Cortex of kidney (tissue), 1 donor: ENCODE measurements around the gene KIF1A.

Source experiments
- DNase-seq: peaks from one replicate; lab custom pipeline; 2025; lab: John Stamatoyannopoulos, UW

Gene KIF1A

DNA sequence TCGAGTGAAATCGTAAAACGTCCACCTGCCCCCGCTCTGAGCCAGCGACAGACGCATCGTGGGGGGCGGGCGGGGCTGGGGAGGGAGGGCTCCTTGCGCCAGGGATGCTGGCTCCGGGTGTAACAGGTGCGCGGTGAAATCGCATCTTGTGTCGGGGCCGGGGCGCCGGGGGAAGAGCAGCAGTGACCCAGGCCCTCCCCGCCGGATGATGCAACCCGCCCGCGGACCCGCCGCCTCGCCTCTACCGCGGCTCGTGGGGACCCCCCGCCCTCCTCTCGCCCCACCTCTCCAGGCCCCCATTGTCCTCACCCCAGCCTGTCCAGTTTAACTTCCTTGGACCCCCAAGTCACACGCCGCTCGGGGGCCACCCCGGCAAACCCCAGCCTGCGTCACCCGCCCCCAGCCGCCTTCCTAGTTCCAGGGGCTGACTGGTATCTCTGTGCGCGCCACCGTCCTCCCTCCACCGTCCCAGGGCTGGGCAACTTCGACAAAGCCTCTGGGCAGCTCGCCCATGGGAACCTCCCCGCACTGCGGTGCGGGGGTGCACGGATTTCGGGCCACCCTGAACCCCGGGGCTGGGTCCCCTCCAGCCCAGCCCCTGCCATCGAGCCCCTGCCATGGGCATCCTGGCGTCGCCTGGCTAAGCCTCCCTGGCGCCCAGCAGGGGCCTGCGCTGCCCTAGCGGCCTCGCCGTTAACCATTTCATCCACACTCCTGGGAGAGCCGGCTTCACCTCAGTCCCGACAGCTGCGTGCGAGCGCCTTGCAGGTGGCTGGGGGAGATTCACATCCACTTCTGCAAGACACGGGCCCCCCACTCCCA lies 799 bp upstream of the KIF1A start:
- no peak for DNase-seq

DNA sequence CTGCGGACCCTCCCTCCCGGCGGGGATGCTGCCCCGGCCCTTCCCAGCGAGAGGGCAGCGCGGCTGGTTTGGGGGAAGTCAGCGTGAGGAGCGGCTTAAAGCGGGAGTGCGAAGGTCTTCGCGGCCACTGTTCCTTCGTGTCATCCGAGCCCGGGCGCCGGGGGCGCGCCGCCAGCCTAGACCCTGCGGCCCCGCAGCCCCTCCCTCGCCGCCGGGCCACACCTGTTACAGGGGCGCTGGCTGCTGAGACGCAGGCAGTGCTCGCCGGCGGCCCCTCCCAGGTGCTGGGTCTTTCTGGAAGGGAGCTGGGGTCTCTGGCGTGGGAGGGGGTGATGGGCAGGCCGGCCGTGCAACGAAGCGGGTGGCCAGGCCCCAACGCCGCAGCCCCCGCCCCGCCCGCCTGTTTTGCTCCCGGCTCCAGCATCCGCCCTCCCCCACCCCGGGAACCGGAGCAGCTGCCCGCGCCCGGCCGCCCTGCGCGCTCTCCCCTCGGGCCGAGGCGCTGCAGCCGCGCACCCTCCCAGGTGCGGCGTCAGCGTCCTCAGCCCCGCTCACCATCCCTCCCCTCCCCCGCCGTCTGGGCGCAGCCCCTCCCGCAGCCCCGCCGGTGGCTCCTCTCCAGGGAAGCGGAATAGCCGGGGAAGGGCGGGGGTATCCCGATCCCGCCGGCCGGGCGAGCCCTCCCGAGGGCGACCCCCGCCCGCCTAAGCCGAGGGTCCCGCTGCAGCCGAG lies 727 bp downstream of the KIF1A start:
- DNase-seq = no peak

DNA sequence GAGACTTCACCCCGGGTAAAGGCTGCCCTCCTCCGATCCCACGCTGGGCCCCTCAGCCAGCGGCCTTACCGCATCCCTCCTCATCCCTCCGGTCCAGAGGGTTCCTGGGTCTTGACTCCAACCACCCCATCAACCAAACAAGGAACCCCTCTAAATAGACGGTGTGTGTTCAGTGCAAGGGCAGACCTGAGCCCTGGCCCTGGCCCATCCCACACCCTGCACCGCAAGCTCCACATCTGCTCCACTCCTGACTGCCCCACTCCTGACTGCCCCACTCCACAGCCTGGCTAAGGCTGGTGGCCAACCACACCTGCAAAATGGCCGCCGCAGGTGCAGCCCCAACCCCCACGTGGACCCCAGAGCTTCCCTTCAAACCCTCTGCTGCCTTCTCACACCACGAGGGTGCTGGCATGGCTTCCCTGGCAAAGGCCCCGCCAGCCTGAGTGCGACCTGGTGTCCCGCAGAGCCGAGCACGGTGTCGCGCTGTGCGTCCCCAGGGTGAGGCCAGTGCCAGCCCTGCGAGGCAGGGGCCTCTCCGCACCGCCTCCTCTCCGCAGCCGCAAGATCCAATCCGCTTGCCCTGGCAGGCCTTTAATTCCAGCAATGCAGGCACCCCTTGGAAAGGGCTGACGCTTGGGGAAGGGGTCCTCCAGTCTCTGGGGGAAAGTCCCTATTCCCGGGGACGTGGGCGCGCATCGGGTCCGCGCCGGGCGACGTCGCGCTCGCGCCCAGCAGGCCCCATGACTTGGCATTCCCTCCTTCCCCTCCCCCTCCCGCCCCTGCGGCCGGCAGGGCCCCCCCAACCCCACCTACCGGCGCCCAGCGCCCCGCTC lies 1.5 kb downstream of the KIF1A start:
- DNase-seq = no peak

- no peak for DNase-seq
These were observed 2.3 kb downstream of the KIF1A start for GRCh38 chr2:240817496-240818292.

GRCh38 chr2:240816584-240817495 lies 3.2 kb downstream of the KIF1A start:
- DNase-seq = no peak

- DNase-seq = no peak
These were observed 4.0 kb downstream of the KIF1A start for GRCh38 chr2:240815761-240816583.

GRCh38 chr2:240814946-240815760 lies 4.9 kb downstream of the KIF1A start:
- DNase-seq = no peak

- no peak for DNase-seq
These were observed 5.7 kb downstream of the KIF1A start for GRCh38 chr2:240814280-240814679.

GRCh38 chr2:240813231-240813921 lies 6.6 kb downstream of the KIF1A start:
- no peak for DNase-seq

GRCh38 chr2:240812721-240813120 lies 7.3 kb downstream of the KIF1A start:
- DNase-seq = no peak

GRCh38 chr2:240812301-240812680 lies 7.7 kb downstream of the KIF1A start:
- no peak for DNase-seq

- DNase-seq = no peak
These were observed 8.4 kb downstream of the KIF1A start for GRCh38 chr2:240811346-240812300.

DNA sequence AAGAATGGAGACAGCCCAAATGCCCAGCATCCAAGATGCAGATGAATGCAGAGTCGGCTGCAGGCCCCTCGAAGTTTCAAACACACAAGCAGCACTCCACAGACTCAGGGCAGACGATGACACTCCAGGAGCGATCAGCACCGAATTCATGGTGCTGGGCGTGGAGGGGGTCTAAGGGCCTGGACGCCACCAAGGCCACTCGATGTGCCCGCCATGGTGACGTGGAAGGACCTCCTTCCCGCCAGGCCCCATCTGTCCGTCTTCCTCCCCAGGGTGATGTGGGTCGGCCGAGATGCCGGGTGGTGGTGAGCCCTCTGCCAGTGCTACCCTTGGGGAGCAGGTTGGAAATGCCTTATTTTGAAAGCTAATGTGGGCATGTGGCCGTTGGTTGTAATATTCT lies 9.4 kb downstream of the KIF1A start:
- DNase-seq = no peak

DNA sequence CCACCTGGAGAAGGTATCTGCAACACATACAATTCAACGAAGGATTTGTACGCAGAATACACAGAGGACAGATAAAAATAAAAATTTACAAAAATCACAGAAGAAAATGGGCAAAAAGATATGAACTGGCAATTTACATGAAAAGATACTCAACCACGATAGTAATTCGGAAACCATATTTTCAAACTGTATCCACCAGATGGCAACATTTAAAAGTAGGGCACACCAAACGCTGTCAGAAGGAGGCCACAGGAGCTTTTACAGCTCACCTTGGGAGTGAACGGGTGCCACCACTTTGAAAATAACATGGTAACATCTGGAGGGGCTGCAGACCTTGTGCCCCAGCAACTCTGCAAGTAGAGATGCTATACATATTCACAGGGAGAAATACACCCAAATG lies 9.8 kb downstream of the KIF1A start:
- DNase-seq = no peak

GRCh38 chr2:240809276-240809675 lies 10.7 kb downstream of the KIF1A start:
- DNase-seq = no peak

DNA sequence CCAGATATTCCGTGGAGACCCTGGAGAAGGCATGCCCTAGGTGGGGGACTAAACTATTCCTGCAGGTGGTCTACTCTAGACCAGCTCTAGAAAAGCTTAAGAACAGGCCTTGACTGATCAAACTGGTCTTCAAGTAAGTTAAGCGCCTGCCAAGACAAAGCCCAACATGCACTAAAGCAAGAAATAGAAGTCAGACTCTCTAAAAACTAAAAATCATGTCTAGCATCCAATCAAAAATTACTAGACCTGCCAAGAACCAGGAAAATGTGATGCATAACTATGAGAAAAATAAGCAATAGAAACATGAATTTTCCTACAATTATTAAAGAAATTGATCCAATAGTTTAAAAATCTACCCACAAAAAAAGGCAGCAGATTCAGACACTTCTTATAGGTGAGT lies 13.6 kb downstream of the KIF1A start:
- no peak for DNase-seq

DNA sequence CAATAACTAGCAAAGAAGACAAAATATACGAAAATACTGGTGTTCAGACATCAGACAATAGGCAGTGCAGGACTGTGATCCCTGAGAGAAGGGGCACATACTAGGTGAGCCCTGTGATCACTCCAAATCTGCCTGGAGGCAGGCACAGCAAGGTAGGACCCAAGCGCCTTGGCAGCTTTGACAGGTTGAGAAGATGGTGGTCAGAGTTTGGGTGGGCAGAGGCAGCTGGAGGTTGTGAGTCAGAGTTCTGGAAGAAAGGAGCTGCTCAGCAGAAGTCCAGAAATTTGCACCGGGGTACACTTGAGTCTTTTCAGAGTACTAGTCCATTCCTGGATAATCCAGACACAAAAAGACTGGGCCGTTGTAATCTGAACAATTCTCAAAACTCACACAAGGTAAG lies 14.0 kb downstream of the KIF1A start:
- DNase-seq = no peak
